ENCODE results near the gene MAP3K7CL.

GRCh38 chr21:29179503-29179902 is 49.1 kb downstream of the MAP3K7CL start:
- TF ChIP-seq POLR2AphosphoS5 (IDR thresholded peaks at IDR 0.05) (no peak), CTCF (IDR thresholded peaks at IDR 0.05) (no peak), POLR2A (IDR thresholded peaks at IDR 0.05) (no peak)

Measured in transverse colon (tissue), 4 donors.